HFFc6 (cell line): ENCODE data around the gene ZFAND6. TPM values are rescaled to one million over a fixed set of nuclear protein-coding genes. Genes with fewer than 3 reads are reported as not detected.
A peak's percentile ranks its signal among the peaks of the same experiment; 100 is the strongest.

Source experiments
- DNase-seq: peaks from one replicate; pipeline ENCODE4 v3.0.0-alpha.2; 2018
- H3K27ac Mint-ChIP-seq: 2 replicates; pipeline ENCODE4 v1.8.0; 2020; ENCODE audit warnings: mild to moderate bottlenecking, mixed read lengths
- H3K27me3 Mint-ChIP-seq: 2 replicates; pipeline ENCODE4 v1.8.0; 2021; ENCODE audit warnings: mild to moderate bottlenecking, moderate library complexity, mixed read lengths; ENCODE audit not compliant: insufficient read depth
- H3K36me3 Mint-ChIP-seq: 2 replicates; pipeline ENCODE4 v1.8.0; 2021; ENCODE audit warnings: low read depth, mixed read lengths
- H3K4me1 Mint-ChIP-seq: 2 replicates; pipeline ENCODE4 v1.8.0; 2020; ENCODE audit warnings: low read depth, mixed read lengths
- H3K4me3 Mint-ChIP-seq: 2 replicates; pipeline ENCODE4 v1.8.0; 2020; ENCODE audit warnings: mild to moderate bottlenecking, moderate library complexity, mixed read lengths
- H3K9me3 Mint-ChIP-seq: 2 replicates; pipeline ENCODE4 v1.8.0; 2020; ENCODE audit warnings: mild to moderate bottlenecking, mixed read lengths
- total RNA-seq, 6 experiments: library from RNA; stranded (reverse); fragmentation: NEBNext Ultra II Directional; extraction: Animal tissue kit (Norgen Biotek cat#: 25700); gene quantifications; 2 replicates in 1 of 6; 3 replicates in 5 of 6; pipeline ENCODE4 v1.2.3, GENCODE V29; 2021
- TF ChIP-seq, protein P1 (sequence below): fragments of 200-600 bp; sonication (generic); IDR thresholded peaks from 2 replicates; pipeline ENCODE4 v1.5.0; 2021; ENCODE audit warnings: antibody characterized with exemption, mild to moderate bottlenecking

ZFAND6 gene
- total RNA-seq, 6 experiments from 2014 or later: 49.0 to 62.6 (median 57.6) TPM

DNA sequence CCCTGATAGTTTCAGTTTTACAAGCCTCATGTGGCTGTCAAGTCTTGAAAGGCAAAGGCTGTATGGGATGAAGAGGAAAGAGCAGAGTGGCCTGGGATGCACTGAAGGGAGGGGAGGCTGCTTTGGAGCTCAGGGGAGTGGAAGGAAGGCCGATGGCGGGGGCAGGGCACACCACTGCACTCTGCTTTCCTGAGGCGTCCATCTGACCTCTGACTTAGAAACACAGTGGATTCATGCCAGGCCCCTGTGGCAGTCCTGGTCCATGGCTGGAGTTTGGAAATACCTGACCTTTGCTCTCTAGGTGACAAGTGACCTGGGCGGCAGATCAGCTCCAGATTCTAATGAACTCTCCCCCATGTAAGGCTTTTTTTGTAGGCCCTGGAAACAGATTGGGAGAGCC, 112.3 kb downstream of the ZFAND6 start:
- no peak for DNase-seq

DNA sequence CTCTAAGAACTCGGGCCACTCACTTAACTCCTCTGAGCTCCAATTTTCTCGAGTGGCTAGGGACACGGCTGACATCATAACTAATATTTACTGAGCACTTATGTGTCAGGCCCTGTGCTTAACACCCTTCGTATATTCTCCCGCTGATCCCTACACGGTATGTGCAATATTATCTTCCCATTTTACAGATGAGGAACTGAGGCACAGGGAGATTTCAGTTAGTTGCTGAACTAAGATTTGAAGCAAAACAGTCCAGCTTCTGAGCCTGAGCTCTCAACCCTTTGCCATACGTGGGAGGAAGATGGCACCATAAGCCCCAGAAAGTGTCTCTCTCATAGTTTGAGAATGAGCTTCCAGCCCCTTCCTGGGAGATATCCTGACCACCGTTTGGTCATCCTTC, 112.9 kb downstream of the ZFAND6 start:
- Mint-ChIP-seq H3K9me3 (peaks cover 9% of the 10 kb centered on the region), H3K4me1 (peaks cover 45% of the 10 kb centered on the region), H3K4me3 (no peak overlapping the region), H3K27me3 (no peaks in the 10 kb centered on the region; the same call in 1 of the 2 replicates), H3K36me3 (peaks cover 29% of the 10 kb centered on the region), H3K27ac (no peak overlapping the region; the same call in 1 of the 2 replicates)
- no peak for DNase-seq
- TF ChIP-seq, protein P1, sequence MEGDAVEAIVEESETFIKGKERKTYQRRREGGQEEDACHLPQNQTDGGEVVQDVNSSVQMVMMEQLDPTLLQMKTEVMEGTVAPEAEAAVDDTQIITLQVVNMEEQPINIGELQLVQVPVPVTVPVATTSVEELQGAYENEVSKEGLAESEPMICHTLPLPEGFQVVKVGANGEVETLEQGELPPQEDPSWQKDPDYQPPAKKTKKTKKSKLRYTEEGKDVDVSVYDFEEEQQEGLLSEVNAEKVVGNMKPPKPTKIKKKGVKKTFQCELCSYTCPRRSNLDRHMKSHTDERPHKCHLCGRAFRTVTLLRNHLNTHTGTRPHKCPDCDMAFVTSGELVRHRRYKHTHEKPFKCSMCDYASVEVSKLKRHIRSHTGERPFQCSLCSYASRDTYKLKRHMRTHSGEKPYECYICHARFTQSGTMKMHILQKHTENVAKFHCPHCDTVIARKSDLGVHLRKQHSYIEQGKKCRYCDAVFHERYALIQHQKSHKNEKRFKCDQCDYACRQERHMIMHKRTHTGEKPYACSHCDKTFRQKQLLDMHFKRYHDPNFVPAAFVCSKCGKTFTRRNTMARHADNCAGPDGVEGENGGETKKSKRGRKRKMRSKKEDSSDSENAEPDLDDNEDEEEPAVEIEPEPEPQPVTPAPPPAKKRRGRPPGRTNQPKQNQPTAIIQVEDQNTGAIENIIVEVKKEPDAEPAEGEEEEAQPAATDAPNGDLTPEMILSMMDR: no peak

More for the DNA sequence above, 112.3 kb downstream of the ZFAND6 start:
- Mint-ChIP-seq H3K36me3 (peaks cover 22% of the 10 kb centered on the region), H3K27ac (no peak overlapping the region), H3K9me3 (peaks cover 3% of the 10 kb centered on the region), H3K4me1 (peaks cover 39% of the 10 kb centered on the region), H3K4me3 (no peak overlapping the region), H3K27me3 (no peaks in the 10 kb centered on the region; the same call in 1 of the 2 replicates)
- TF ChIP-seq, protein P1: no peak

DNA sequence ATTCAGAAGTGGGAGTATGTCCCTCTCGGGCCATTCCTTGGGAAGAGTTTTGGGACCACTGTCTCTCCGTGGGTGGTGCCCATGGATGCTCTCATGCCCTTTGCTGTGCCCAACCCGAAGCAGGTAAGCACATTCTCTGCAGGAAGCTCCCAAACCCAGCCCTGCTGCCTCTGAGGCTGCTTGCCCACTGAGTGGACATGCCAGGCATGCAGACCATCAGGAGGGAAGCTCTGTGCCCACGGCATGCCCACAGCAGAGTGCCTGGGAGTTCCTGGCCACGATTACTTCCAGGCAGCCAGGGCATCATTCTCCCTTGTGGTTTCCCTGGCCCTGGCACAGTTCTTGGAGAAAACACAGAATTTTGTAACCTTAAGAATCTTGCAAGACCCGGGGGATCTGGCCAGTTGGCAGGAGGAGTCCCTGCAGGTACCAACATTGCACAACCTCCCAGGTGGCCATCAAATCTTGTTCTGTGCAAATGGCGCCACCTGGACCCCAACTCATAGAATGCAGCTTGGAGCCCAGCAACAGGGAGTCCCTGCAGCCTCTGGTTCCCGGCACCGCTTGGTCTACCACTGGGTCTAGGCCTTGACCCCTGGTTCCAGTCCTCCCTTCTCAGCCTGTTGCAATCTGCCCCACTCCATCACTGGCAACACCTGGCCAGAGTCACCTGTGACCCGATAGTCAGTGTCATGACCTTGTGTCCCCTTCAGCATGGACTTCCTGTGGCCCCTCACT, 113.7 kb downstream of the ZFAND6 start:
- peak; percentile 15 for DNase-seq
- Mint-ChIP-seq H3K27me3 (no peaks in the 10 kb centered on the region; the same call in 1 of the 2 replicates), H3K36me3 (peaks cover 36% of the 10 kb centered on the region), H3K4me1 (peaks cover 53% of the 10 kb centered on the region), H3K4me3 (no peak overlapping the region), H3K27ac (peak overlapping the region; percentile 88), H3K9me3 (peaks cover 17% of the 10 kb centered on the region)
- TF ChIP-seq, protein P1: peak; percentile 84

DNA sequence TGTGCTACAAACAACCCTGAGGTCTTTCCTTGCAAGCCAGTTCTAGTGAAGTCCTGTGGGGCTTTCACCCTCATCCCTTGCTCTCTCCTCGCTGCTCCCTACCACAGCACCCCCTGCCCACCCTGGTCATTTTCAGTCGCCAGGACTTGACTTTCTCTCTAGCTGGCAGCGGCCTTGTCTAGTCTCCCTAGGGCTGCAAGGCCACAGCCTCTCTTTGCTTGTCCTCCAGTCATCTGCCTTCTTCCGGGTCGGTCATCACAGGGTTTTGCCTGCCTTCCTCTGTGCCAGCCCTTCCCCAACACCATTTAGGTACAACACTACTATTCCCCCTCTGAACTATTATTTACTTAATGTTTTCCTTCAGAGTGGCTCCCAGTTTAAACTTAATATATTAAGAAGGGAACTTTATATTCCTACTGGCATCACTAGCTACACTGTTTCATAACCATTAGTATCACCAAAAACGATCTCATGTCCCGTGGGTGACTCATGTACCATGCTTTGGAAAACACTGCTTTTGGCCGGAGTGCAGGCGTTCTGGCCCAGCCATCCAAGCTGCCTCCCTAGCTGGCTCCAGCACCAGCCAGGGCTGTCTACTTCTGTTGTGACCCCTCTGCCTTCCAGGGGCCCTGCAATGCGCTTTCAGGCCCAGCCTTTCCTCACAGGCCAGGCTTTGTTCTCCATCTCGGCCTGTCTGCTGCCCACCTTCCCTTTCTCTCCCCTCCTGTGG, 114.7 kb downstream of the ZFAND6 start:
- peaks cover 24% of the 10 kb centered on the region for H3K9me3 Mint-ChIP-seq
- peak; percentile 82 for DNase-seq
- peaks cover 41% of the 10 kb centered on the region for H3K36me3 Mint-ChIP-seq
- TF ChIP-seq, protein P1: no peak
- H3K27ac Mint-ChIP-seq: peak overlapping the region; percentile 88
- no peaks in the 10 kb centered on the region; the same call in 1 of the 2 replicates for H3K27me3 Mint-ChIP-seq
- H3K4me3 Mint-ChIP-seq: 0 out of 2 replicates have a peak overlapping the region, but pooled peaks have one; percentile 21
- peaks cover 63% of the 10 kb centered on the region for H3K4me1 Mint-ChIP-seq

DNA sequence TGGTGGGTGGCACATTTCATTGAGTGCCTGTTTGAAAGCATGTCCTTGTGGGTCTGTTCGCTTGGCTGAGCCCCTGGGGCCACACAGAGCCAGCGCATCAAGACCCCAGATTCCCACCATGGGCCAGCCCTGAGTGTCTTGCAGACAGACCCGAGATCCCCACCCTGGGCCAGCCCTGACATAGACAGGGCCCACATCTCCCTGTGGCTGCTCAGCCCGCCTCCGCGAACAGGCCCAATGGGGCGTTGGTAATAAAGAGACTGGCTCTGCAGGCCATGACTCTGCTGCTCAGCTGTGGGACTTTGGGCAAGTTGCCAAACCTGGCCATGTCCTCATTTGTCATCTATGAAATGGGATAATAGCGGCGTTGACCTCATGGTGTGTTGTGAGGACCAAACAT, 116.0 kb downstream of the ZFAND6 start:
- Mint-ChIP-seq H3K36me3 (peaks cover 44% of the 10 kb centered on the region), H3K27me3 (no peaks in the 10 kb centered on the region; the same call in 1 of the 2 replicates), H3K9me3 (peaks cover 25% of the 10 kb centered on the region), H3K27ac (peak overlapping the region; percentile 29; the same call in 1 of the 2 replicates), H3K4me3 (no peak overlapping the region), H3K4me1 (peaks cover 74% of the 10 kb centered on the region)
- TF ChIP-seq, protein P1: no peak
- DNase-seq: no peak
